HFF-Myc (cell line): ENCODE measurements around the gene DDX27.
"Not testable (repeated sequence)": the region's sequence is repeated elsewhere in the genome, so short reads cannot be mapped to it uniquely, and the experiment has no call there.

Source experiments
- DNase-seq: peaks from one replicate; pipeline ENCODE4 v3.0.0-alpha.2; 2011; ENCODE audit warnings: low read depth; ENCODE audit errors: extremely low read depth
- H3K4me3 ChIP-seq: replicated peaks from 2 replicates; pipeline ENCODE4 v1.5.1; 2011; ENCODE audit warnings: low read depth, mild to moderate bottlenecking, control low read depth, low read length
- TF ChIP-seq, protein P1 (sequence below): IDR thresholded peaks from 2 replicates; pipeline ENCODE4 v1.5.1; 2012; ENCODE audit warnings: mild to moderate bottlenecking, low read depth, low read length, control low read depth; ENCODE audit errors: missing control alignments

The DDX27 gene

GRCh38 chr20:49179368-49180277 is 39.6 kb upstream of the DDX27 start:
- H3K4me3 ChIP-seq: no peak overlapping the region
- DNase-seq: no peak
- TF ChIP-seq, protein P1, sequence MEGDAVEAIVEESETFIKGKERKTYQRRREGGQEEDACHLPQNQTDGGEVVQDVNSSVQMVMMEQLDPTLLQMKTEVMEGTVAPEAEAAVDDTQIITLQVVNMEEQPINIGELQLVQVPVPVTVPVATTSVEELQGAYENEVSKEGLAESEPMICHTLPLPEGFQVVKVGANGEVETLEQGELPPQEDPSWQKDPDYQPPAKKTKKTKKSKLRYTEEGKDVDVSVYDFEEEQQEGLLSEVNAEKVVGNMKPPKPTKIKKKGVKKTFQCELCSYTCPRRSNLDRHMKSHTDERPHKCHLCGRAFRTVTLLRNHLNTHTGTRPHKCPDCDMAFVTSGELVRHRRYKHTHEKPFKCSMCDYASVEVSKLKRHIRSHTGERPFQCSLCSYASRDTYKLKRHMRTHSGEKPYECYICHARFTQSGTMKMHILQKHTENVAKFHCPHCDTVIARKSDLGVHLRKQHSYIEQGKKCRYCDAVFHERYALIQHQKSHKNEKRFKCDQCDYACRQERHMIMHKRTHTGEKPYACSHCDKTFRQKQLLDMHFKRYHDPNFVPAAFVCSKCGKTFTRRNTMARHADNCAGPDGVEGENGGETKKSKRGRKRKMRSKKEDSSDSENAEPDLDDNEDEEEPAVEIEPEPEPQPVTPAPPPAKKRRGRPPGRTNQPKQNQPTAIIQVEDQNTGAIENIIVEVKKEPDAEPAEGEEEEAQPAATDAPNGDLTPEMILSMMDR: no peak

DNA sequence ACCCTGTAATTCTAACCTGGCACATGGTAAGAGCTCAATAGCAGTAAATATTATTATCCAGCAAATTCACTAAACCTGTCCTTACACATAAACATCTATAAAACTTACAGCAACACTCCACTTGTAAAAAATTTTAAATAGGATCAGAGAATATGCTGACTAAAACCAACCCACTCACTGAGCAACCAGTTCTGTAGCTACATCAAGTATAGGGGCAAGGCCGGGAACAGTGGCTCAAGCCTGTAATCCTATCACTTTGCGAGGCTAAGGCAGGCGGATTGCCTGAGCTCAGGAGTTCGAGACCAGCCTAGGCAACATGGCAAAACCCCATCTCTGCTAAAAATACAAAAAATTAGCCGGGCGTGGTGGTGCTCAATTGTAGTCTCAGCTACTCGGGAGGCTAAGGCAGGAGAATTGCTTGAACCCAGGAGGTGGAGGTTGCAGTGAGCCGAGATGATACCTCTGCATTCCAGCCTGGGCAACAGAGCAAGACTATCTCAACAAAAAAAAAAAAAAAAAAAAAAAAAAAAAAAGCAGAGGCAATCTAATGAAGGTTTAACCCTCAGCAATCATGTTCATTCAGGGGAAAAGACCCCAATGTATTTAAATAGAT is 37.8 kb upstream of the DDX27 start:
- TF ChIP-seq, protein P1: no peak
- no peak for DNase-seq
- no peak overlapping the region for H3K4me3 ChIP-seq

DNA sequence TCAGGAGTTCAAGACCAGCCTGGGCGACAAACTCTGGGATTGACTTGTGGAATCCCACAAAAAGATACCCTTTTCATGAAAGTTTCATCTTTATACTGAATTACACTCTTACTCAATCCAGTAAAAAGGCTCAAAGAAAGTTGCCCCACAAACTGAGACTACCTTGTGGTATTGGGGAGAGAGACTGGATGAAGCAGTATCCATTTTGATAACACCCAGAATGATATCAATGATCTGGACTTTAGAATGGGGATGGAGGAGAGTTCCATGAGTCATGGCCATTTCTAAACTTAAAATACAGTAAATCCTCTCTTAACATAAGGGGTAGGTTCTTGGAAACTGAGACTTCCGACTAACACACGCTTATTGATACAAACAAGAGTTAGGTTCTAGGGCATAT is 35.8 kb upstream of the DDX27 start:
- DNase-seq: no peak
- H3K4me3 ChIP-seq: no peak overlapping the region
- TF ChIP-seq, protein P1: no peak

DNA sequence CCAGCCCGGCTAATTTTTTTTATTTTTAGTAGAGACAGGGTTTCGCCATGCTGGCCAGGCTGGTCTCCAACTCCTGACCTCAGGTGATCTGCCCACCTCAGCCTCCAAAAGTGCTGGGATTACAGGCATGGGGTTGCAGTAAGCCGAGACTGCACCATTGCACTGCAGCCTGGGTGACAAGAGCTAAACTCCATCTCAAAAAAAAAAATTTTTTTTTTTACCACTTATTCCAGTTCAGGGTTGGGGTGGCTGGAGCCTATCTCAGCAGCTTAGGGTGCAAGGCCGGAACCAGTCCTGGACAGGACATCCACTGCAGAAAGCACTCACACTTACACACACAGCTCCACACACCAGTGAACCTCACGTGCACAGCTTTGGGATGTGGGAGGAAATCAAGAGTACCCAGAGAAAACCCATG is 35.1 kb upstream of the DDX27 start:
- not testable (repeated sequence) for H3K4me3 ChIP-seq, DNase-seq

GRCh38 chr20:49184691-49185070 is 34.5 kb upstream of the DDX27 start:
- TF ChIP-seq, protein P1: no peak
- no peak overlapping the region for H3K4me3 ChIP-seq
- DNase-seq: no peak

- TF ChIP-seq, protein P1: no peak
- no peak for DNase-seq
- H3K4me3 ChIP-seq: no peak overlapping the region
Measured at GRCh38 chr20:49185071-49185761, 34.0 kb upstream of the DDX27 start.
